CD4-positive, alpha-beta T cell treated with Interleukin-15 for 4 hours (primary cell): ENCODE measurements around the gene DLG5.
"Not testable (repeated sequence)": the region's sequence is repeated elsewhere in the genome, so short reads cannot be mapped to it uniquely, and the experiment has no call there.

Experiments used
- DNase-seq: peaks from one replicate; pipeline ENCODE4 v3.0.0-alpha.2; 2020; ENCODE audit warnings: low spot score

Gene DLG5

GRCh38 chr10:77768039-77768438, 158.5 kb downstream of the DLG5 start:
- no peak for DNase-seq

DNA sequence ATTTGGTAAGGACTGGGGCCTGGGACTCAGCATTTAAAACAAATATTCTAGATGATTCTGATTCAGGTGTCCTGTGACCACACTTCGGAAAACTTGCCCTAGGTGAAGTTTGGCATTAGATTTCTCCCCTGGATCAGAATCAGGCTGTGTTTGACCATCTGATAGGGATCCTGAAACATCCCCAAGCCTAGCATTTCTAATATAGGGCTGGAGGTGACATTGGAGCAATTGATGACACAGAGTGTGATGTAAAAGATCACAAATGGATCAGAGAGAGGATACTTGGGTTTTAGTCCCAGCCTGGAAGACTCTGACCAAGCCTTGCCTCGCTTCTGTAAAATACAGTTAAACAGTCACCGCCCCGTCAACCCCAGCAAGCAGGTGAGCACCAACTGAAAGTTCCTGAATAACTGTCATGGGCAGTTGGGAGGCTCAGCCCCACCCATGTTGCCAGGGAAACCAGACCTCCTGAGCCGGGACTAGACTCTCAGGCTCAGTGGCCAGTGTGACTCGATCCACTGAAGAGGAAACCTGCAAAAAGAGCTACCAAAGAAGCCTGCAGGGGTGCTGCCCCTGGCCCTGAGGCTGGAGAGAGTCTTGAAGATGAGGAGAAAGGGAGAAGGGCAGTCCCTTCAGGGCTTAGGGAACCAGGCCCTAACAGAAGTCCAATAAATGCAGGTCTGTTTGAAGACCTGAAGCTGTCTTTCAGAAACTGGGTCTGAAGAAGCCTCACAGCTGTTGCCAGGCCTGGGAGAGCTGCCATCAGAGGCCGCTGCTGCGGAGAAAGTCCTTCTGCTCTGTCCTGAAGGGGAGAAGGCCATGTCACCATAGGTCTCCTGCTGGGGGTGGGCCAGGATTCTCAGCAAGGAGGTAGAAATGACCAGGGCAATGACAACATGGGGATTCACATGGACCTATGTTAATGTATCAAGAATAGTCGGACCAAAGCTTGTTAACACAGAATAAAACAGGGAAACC, 162.8 kb downstream of the DLG5 start:
- no peak for DNase-seq

DNA sequence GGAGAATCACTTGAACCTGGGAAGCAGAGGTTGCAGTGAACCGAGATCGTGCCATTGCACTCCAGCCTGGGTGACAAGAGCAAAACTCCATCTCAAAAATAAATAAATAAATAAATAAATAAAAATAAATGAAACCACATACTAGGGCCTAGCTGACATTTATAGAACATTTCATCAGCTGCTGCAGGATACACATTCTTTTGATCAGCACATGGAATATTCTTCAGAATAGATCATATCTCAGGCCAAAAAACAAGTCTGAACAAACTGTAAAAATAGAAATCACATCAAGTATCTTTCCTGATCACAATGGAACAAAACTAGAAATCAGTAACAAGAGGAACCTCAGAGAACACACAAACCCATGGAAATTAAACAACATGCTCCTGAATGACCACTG, 168.1 kb downstream of the DLG5 start:
- not testable (repeated sequence) for DNase-seq

DNA sequence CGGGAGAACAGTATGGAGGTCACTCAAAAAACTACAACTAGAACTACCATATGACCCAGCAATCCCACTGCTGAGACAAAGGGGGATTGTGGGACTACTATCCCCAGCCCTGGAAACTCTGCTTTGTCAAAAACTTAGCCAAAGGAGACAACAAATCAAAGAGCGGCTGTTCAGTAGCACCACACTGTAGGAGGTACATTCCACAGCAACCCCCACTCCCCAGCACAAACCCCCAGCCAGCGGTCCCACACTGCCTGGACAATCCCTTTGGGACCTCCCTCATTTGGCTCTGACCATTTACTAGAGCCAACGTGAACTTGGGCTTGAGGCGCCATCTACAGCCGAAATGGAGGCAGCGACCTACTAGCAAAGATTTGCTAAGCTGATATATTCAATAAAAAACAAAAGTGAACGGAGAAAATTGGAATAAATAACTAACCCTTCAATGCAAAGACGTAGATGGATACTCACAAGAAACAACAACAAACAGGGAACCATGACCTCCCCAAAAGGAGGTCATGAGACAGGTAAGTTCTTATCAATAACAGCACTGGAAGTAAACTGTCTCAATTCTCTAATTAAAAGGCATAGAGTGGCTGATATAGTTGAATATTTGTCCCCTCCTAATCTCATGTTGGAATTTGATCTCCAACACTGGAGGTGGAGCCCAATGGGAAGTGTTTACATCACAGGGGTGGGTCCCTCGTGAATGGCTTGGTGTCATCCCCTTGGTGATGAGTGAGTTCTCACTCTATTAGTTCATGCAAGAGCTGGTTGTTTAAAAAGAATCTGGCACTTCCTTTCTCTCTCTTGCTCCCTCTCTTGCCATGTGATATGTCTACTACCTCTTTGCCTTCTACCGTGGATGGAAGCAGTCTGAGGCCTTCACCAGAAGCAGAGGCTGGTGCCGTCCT, 170.0 kb downstream of the DLG5 start:
- peak; percentile 2 for DNase-seq

- DNase-seq: no peak
These were observed 180.4 kb downstream of the DLG5 start for GRCh38 chr10:77746047-77746707.

DNA sequence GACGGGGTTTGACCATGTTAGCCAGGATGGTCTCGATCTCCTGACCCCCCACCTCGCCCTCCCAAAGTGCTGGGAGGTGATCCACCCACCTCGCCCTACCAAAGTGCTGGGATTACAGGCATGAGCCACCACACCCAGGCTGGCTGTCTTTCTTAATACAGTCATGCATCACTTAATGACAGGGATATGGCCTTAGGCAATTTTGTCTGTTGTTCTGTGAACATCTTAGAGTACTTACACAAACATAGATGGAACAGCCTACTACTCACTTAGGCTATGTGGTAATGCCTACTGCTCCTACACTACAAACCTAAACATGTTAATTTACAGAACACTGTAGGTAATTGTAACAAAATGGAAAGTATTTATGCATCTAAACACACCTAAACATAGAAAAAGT, 182.3 kb downstream of the DLG5 start:
- no peak for DNase-seq

- DNase-seq: no peak
These were observed 184.4 kb downstream of the DLG5 start for GRCh38 chr10:77742172-77742571.

DNA sequence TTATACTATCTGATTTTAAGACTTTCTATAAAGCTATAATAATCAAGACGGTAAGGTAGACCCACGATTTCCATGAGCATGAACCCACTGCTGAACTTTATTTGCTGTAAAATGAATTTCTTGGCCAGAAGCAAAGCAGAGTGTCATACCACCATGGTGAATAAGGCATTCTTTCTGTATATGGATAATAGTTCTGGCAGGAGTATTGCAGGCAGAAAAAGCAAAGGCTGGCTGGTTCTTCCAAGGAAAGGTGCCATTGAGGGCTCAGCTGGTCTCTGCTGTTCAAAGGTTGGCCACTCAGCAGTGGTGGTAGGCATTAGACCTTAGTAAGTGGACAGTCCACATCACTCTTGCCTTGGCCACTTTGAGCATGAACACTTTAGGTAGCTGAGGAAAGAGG, 184.8 kb downstream of the DLG5 start:
- DNase-seq: no peak
